Measurements from ENCODE around the gene PLAU.
A peak's percentile ranks its signal among the peaks of the same experiment; 100 is the strongest.
"Not testable (repeated sequence)": the region's sequence is repeated elsewhere in the genome, so short reads cannot be mapped to it uniquely, and the experiment has no call there.

Gene PLAU

GRCh38 chr10:73924935-73925334 is 14.0 kb downstream of the PLAU start:
- no peak for DNase-seq

GRCh38 chr10:73925539-73925938 is 14.6 kb downstream of the PLAU start:
- no peak for DNase-seq

DNA sequence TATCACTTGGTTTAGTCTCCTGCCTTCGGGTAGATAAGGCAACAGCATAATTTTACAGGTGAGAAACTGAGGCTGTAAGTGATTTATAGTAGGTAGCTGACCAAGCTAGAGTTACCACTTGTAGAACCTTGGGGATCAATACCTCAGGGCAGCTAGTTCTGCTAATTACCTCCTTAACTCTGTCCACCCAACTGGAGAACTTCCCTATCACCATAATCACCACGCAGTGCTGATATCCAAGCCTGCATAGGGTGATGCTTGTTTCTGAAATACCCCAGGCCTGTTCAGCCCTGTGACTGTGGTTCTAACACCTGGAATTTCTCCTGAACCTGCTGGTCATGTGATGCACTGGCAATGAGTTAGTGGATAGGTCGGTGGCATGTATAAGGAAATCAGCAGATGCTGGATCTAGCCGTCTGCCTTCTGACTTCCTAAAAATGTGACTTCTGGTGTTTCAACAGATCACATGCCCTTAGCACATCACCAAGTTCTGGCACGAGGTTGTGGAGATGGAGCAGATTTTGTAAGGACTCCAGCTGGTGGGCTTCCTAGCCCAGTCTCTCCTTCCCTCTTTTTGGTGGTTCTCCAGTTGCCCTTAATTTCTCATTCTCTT is 15.3 kb downstream of the PLAU start:
- no peak for DNase-seq

DNA sequence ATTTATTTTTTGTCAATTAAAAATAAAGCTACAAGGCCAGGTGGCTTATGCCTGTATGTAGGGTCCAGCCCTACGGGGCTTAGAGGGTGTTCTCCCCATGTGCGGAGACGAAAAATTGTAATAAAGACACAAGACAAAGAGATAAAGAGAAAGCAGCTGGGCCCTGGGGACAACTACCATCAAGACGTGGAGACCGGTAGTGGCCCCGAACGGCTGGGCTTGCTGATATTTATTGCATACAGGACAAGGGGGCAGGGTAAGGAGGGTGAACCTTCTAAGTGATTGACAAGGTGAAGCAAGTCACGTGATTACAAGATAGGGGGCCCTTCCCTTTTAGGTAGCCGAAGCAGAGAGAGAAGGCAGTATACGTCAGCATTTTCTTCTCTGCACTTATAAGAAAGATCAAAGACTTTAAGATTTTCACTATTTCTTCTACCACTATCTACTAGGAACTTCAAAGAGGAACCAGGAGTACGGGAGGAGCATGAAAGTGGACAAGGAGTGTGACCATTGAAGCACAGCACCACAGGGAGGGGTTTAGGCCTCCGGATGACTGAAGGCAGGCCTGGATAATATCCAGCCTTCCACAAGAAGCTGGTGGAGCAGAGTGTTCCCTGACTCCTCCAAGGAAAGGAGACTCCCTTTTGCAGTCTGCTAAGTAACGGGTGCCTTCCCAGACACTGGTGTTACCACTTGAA is 19.8 kb downstream of the PLAU start:
- DNase-seq: not testable (repeated sequence)

DNA sequence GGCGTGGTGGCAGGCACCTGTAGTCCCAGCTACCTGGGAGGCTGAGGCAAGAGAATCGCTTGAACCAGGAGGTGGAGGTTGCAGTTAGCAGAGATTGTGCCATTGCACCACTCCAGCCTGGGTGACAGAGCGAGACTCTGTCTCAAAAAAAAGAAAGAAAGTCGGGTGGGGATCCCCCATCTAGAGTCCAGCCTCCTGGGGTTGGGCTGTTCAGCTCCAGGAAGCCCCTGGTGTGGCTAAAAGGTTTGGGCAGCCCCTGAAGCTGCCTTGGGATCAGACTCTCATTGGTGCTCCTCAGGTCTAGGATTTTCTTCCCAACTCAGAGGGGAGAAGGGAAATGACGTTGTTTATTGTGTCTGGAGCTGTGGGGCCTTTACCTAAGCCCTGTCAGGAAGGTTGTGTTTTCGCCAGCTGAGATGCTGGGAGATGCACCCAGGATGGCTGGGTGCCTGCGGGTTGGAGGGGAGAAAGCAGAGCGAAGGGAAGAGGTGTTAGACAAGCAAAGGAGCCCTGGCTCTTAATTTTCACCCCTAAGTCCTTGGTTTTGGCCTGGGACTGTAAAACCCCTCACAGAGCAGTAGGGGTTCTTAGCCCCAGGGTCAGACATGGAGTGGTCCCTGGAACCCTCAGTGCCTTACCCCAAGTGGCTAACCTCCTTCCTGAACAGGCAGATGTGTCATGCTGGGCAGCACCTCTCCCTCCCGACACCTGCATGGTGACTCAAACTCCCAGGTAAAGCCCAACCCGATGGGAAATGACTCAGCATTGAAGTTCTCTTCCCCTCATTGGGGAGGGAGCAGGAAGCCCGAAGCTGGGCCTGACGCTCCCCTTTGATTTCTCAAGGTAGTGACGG is 21.1 kb downstream of the PLAU start:
- DNase-seq: peak; percentile 85

DNA sequence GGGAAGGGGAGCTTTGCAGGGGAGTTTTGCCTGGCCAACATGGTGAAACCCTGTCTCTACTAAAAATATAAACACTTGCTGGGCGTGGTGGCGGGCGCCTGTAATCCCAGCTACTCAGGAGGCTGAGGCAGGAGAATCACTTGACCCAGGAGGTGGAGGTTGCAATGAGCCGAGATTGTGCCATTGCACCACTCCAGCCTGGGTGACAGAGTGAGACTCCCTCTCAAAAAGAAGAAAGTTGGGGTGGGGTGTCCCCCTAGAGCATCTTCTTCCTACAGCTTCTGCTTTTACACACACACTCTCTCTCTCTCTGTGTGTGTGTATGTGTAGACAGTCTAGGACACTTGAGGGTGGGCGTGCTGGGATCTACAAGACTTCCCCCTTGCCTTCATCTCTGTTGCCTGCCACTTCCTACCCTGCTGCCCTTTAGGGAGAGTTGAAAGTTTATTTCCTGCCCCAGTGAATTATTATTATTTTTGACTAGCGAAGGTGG is 21.7 kb downstream of the PLAU start:
- no peak for DNase-seq

- DNase-seq: no peak
These were observed 23.1 kb downstream of the PLAU start for GRCh38 chr10:73934074-73934473.

DNA sequence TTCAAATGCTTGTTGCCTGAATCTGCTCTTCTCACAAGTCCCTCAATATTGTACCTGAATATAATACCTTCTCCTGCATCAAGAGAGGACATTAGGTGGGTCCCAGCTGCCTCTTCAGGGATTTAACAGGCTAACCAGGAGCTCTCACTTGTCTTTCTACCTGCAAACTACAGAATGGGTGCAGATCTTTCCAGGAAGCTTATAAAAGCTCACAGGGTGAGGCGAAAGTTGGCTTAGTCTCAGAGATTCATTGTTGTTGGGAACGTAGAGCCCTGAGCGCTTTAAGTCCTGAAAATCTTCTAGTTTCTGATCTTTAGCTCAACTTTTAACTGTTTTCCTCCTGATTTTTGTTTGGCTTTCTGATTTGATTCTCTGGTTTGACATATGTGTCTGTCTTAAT is 25.0 kb downstream of the PLAU start:
- DNase-seq: no peak

- DNase-seq: no peak
These were observed 26.6 kb downstream of the PLAU start for GRCh38 chr10:73937333-73938043.

GRCh38 chr10:73940634-73941221 is 29.8 kb downstream of the PLAU start:
- peak; percentile 86 for DNase-seq

GRCh38 chr10:73941300-73941699 is 30.4 kb downstream of the PLAU start:
- no peak for DNase-seq

- no peak for DNase-seq
These were observed 33.6 kb downstream of the PLAU start for GRCh38 chr10:73944356-73945100.

DNA sequence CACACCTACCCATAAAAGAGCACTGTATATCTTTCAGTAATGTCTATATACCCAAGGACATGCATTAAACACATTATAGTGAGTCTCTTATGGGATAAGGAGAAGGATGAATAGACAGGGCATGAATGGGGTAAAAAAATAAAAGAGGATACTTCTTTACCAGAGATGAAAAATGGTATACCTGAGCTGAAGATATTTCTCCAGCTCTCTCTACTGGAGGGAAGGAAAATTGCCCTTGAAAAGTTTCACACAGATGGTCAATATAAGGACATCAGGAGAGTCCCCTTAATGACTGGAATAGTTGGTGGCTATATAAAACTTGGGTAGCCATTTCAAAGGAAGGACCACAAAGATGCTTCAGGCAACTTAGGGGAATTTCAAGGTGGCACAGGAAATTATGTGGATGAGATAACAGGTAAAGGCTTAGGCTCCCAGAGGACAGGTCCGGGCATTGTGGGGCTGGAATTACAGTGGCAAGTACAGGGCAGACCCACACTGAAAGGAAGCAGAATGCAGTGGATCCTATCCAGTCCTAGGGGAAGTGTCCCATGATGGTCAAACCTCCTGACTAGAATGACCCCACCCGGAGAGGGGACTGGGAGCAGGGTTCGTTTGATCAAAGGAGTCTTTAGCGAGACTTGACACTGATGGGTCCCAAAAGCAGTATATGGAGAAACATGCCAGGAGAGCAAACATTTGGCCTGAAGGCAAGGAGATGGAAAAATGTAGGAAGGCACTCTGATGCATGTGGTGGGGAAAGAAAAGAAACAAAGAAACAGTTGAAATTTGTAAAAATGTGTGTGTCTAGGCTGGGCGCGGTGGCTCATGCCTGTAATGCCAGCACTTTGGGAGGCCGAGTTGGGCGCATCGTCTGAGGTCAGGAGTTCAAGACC is 35.6 kb downstream of the PLAU start:
- no peak for DNase-seq

- no peak for DNase-seq
These were observed 38.2 kb downstream of the PLAU start for GRCh38 chr10:73948947-73949633.

- no peak for DNase-seq
These were observed 39.4 kb downstream of the PLAU start for GRCh38 chr10:73950155-73950948.

DNA sequence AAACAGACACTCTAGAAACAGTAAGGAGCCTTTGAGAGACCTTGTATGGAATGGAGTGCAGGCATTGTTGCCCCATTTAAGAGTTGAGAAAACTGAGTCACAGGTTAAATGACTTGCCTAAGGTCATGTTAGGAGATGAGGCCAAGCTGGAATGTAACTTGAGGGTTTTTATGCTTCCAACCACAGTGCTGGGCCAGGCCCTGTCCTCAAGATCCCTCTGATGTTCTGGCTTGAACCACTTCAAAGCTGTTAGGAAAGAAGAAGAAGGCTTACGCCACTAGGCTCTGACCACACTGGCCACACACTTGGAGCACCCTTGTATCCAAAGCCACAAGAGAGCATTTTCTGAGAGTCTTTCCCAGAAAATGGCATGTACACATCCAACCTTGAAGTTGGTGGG is 42.7 kb downstream of the PLAU start:
- DNase-seq: no peak

- no peak for DNase-seq
These were observed 43.8 kb downstream of the PLAU start for GRCh38 chr10:73954737-73955136.

DNA sequence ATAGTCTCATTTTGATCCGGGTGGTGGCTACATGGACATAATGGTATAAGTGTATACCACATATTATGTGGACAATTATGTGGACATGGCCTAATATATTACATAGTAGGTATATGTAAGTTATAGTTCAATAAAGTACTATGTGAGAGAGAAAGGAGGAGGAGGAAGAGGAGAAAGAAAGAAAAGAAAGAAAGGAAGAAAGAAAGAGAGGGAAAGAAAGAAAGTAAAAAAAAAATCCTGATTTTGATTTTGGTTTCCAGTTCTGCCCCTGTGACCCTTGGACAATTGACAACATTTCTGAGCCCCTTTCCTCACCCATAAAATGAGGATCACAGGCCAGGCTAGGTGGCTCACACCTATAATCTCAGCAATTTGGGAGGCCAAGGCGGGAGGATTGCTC is 44.8 kb downstream of the PLAU start:
- DNase-seq: no peak
